Tibial nerve (tissue), 4 donors: ENCODE data around the gene SH3TC2. TPM values are rescaled to one million over a fixed set of nuclear protein-coding genes. Genes with fewer than 3 reads are reported as not detected.
A peak's percentile ranks its signal among the peaks of the same experiment; 100 is the strongest.

Experiments used
- DNase-seq, 2 donors: peaks; one replicate each; pipeline ENCODE4 v3.0.0-alpha.2; 2019; ENCODE audit warnings: low spot score in 2 of 2
- H3K27ac ChIP-seq, 4 donors: fragments of 200-600 bp; sonication (generic) in 3 of 4; one replicate each; pipeline ENCODE4 v1.5.1; 2017 to 2019; ENCODE audit warnings: mild to moderate bottlenecking in 1 of 4
- H3K27me3 ChIP-seq, 2 donors: fragments of 200-600 bp; sonication (generic) in 1 of 2; one replicate each; pipeline versions ENCODE4 v1.5.1 to v1.6.0; 2017 to 2019
- H3K36me3 ChIP-seq, 3 donors: fragments of 200-600 bp; sonication (generic); one replicate each; pipeline ENCODE4 v1.5.1; 2018 to 2019
- H3K4me1 ChIP-seq, 4 donors: fragments of 200-600 bp; sonication (generic) in 3 of 4; one replicate each; pipeline ENCODE4 v1.5.1; 2017 to 2019
- H3K4me3 ChIP-seq, 4 donors: fragments of 200-600 bp; sonication (generic) in 3 of 4; one replicate each; pipeline ENCODE4 v1.5.1; 2017 to 2019; ENCODE audit warnings: mild to moderate bottlenecking in 1 of 4, moderate library complexity in 1 of 4
- H3K9me3 ChIP-seq, 4 donors: fragments of 200-600 bp; sonication (generic) in 3 of 4; one replicate each; pipeline ENCODE4 v1.5.1; 2017 to 2019
- CTCF ChIP-seq, 5 experiments: fragments of 200-600 bp in 3 of 5; fragments of 450-650 bp in 2 of 5; sonication (generic) in 3 of 5; IDR thresholded peaks; one replicate each; pipeline ENCODE4 v1.5.1; 2016 to 2019; ENCODE audit warnings: antibody characterized with exemption in 5 of 5, mild to moderate bottlenecking in 3 of 5, moderate library complexity in 2 of 5
- EP300 ChIP-seq, 2 donors: sonication (generic); formaldehyde crosslinking; IDR thresholded peaks; one replicate each; pipeline ENCODE4 v1.6.1; 2017; ENCODE audit warnings: antibody characterized with exemption in 2 of 2, mild to moderate bottlenecking in 1 of 2
- POLR2A ChIP-seq, 2 donors: fragments of 450-650 bp; IDR thresholded peaks; one replicate each; pipeline ENCODE4 v1.6.1; 2017; ENCODE audit warnings: antibody characterized with exemption in 2 of 2, mild to moderate bottlenecking in 2 of 2, moderate library complexity in 2 of 2
- WGBS, 2 donors: methylation state at CpG; one replicate each; pipeline ENCODE4 v1.1.5; 2018; 5-methylcytosine and 5-hydroxymethylcytosine counted together
- total RNA-seq, 4 donors: library from RNA; depleted of rRNA; stranded (reverse); fragments of >200 nt; gene quantifications; one replicate each; pipeline ENCODE4 v1.1.0, GENCODE V29; 2016

Gene SH3TC2
- total RNA-seq, 4 donors from 2014 or later = 37.2 to 92.1 (median 83.9) TPM

GRCh38 chr5:149062371-149063016 lies 368 bp downstream of the SH3TC2 start:
- no peak for DNase-seq
- peak overlapping the region; percentile 50 to 88 (median 63) for H3K27ac ChIP-seq

GRCh38 chr5:149061341-149061740 lies 1.5 kb downstream of the SH3TC2 start:
- Histone ChIP-seq H3K36me3 (peaks cover 0 to 13% (median 0%) of the 10 kb centered on the region in 3 donors), H3K9me3 (peaks cover 0 to 17% (median 0%) of the 10 kb centered on the region in 4 donors), H3K27me3 (no peaks in the 10 kb centered on the region), H3K27ac (peak overlapping the region; percentile 42 to 88 (median 52)), H3K4me3 (no peak overlapping the region), H3K4me1 (peaks cover 0 to 41% (median 20%) of the 10 kb centered on the region in 4 donors)
- WGBS, 2 donors = 83 to 92% methylated on average over 4 of the region's 4 CpGs
- no peak for DNase-seq
- no peak for TF ChIP-seq CTCF (IDR thresholded peaks at IDR 0.05)
- no peak for TF ChIP-seq POLR2A (IDR thresholded peaks at IDR 0.05)
- no peak for TF ChIP-seq EP300 (IDR thresholded peaks at IDR 0.05)

More at GRCh38 chr5:149062371-149063016, 368 bp downstream of the SH3TC2 start:
- Histone ChIP-seq H3K4me3 (peak overlapping the region in 3 of 4 donors; percentile 0 to 38 (median 4)), H3K36me3 (peaks cover 0 to 13% (median 0%) of the 10 kb centered on the region in 3 donors), H3K27me3 (no peaks in the 10 kb centered on the region), H3K4me1 (peaks cover 0 to 41% (median 20%) of the 10 kb centered on the region in 4 donors), H3K9me3 (peaks cover 0 to 16% (median 0%) of the 10 kb centered on the region in 4 donors)
- 12 to 44% methylated on average over 3 of the region's 3 CpGs for WGBS, 2 donors
- no peak for TF ChIP-seq CTCF (IDR thresholded peaks at IDR 0.05)
- peak in 1 of 2 donors; percentile 24 for TF ChIP-seq POLR2A (IDR thresholded peaks at IDR 0.05)
- TF ChIP-seq EP300 (IDR thresholded peaks at IDR 0.05) = peak in 1 of 2 donors; percentile 24

GRCh38 chr5:149060325-149060724 lies 2.5 kb downstream of the SH3TC2 start:
- TF ChIP-seq EP300 (IDR thresholded peaks at IDR 0.05) (no peak), CTCF (IDR thresholded peaks at IDR 0.05) (no peak), POLR2A (IDR thresholded peaks at IDR 0.05) (no peak)
- peak in 1 of 2 donors; percentile 28 for DNase-seq
- 0% methylated on average over 1 of the region's 1 CpG for WGBS, 2 donors
- Histone ChIP-seq H3K36me3 (peaks cover 0 to 13% (median 0%) of the 10 kb centered on the region in 3 donors), H3K27ac (peak overlapping the region in 2 of 4 donors; percentile 15 to 88), H3K9me3 (peaks cover 0 to 17% (median 0%) of the 10 kb centered on the region in 4 donors), H3K27me3 (no peaks in the 10 kb centered on the region), H3K4me1 (peaks cover 0 to 42% (median 20%) of the 10 kb centered on the region in 4 donors), H3K4me3 (no peak overlapping the region)

GRCh38 chr5:149056616-149057165 lies 6.2 kb downstream of the SH3TC2 start:
- 67 to 73% methylated on average over 3 of the region's 3 CpGs for WGBS, 2 donors

More at GRCh38 chr5:149056616-149057165, 6.2 kb downstream of the SH3TC2 start:
- Histone ChIP-seq H3K4me1 (peaks cover 0 to 35% (median 9%) of the 10 kb centered on the region in 4 donors), H3K27ac (no peak overlapping the region), H3K4me3 (no peak overlapping the region), H3K27me3 (no peaks in the 10 kb centered on the region), H3K9me3 (peaks cover 0 to 17% (median 0%) of the 10 kb centered on the region in 4 donors), H3K36me3 (peaks cover 0 to 13% (median 0%) of the 10 kb centered on the region in 3 donors)
- TF ChIP-seq CTCF (IDR thresholded peaks at IDR 0.05) (no peak), POLR2A (IDR thresholded peaks at IDR 0.05) (no peak), EP300 (IDR thresholded peaks at IDR 0.05) (no peak)
- no peak for DNase-seq
